IMR-90 (cell line): Measurements from ENCODE around the gene PDE6B. TPM values are rescaled to one million over a fixed set of nuclear protein-coding genes. Genes with fewer than 3 reads are reported as not detected.

ENCODE experiments used
- ATAC-seq: fragments of 200-7000 bp; cut with Tn5 transposase; 2 replicates; pipeline ENCODE4 v1.9.1; 2020; ENCODE audit warnings: low read depth, mild to moderate bottlenecking, moderate library complexity
- BruUV-seq: library from RNA; stranded (reverse); fragments of 400-500 nt; replicated peaks from 2 replicates; lab custom pipeline; 2021; lab: Mats Ljungman, UMichigan
- CTCF ChIA-PET: fragments of 300-600 bp; formaldehyde crosslinking; extraction: SDS; loops from one replicate; lab custom pipeline; 2021; ENCODE audit warnings: antibody characterized with exemption; lab: Yijun Ruan, JAX
- POLR2A ChIA-PET: fragments of 300-600 bp; sonication (Branson Sonifier 250); formaldehyde crosslinking; loops from one replicate; lab custom pipeline; 2022; ENCODE audit warnings: antibody characterized with exemption; ENCODE audit not compliant: unreplicated experiment; lab: Charles Lee
- DNase-seq: peaks from one replicate; pipeline ENCODE4 v3.0.0; 2013
- H2AFZ ChIP-seq: replicated peaks from 2 replicates; pipeline ENCODE3; 2013; ENCODE audit warnings: low read length, mild to moderate bottlenecking; ENCODE audit not compliant: poor library complexity
- H2AK5ac ChIP-seq: 2 replicates; pipeline ENCODE4 v1.6.1; 2013; ENCODE audit warnings: low read depth, low read length, inconsistent platforms
- H2AK9ac ChIP-seq: replicated peaks from 2 replicates; pipeline ENCODE3; 2013; ENCODE audit warnings: mild to moderate bottlenecking, low read depth, low read length, moderate library complexity; ENCODE audit not compliant: poor library complexity
- H2BK120ac ChIP-seq: 2 replicates; pipeline ENCODE4 v1.6.1; 2013; ENCODE audit warnings: low read depth, low read length, inconsistent platforms
- H2BK15ac ChIP-seq: 3 replicates; pipeline ENCODE4 v1.6.1; 2013; ENCODE audit warnings: low read depth, low read length, inconsistent platforms
- H2BK20ac ChIP-seq: 2 replicates; pipeline ENCODE4 v1.6.1; 2013; ENCODE audit warnings: low read depth, mild to moderate bottlenecking, inconsistent platforms, low read length, moderate library complexity
- H2BK5ac ChIP-seq: 2 replicates; pipeline ENCODE4 v1.6.1; 2013; ENCODE audit warnings: mild to moderate bottlenecking, low read depth, low read length, inconsistent platforms; ENCODE audit not compliant: poor library complexity, severe bottlenecking
- H3K14ac ChIP-seq: replicated peaks from 2 replicates; pipeline ENCODE4 v1.6.1; 2013; ENCODE audit warnings: low read depth, low read length, inconsistent platforms
- H3K18ac ChIP-seq: 2 replicates; pipeline ENCODE4 v1.6.1; 2013; ENCODE audit warnings: low read depth, low read length, control low read depth
- H3K23ac ChIP-seq: 2 replicates; pipeline ENCODE4 v1.6.1; 2013; ENCODE audit warnings: low read depth, low read length, inconsistent platforms
- H3K27ac ChIP-seq: 2 replicates; pipeline ENCODE4 v1.5.1; 2013; ENCODE audit warnings: mild to moderate bottlenecking, control low read depth, low read length; ENCODE audit not compliant: insufficient read depth
- H3K27me3 ChIP-seq: 2 replicates; pipeline ENCODE4 v1.6.1; 2013; ENCODE audit warnings: low read length; ENCODE audit not compliant: control insufficient read depth, insufficient read depth
- H3K36me3 ChIP-seq: 2 replicates; pipeline ENCODE4 v1.6.1; 2013; ENCODE audit warnings: low read length, mixed read lengths; ENCODE audit not compliant: control insufficient read depth, insufficient read depth
- H3K4ac ChIP-seq: 2 replicates; pipeline ENCODE4 v1.6.1; 2013; ENCODE audit warnings: low read depth, low read length, inconsistent platforms
- H3K4me1 ChIP-seq: 2 replicates; pipeline ENCODE4 v1.6.1; 2013; ENCODE audit warnings: low read length, mixed read lengths; ENCODE audit not compliant: control insufficient read depth, insufficient read depth
- H3K4me2 ChIP-seq: 2 replicates; pipeline ENCODE4 v1.6.1; 2013; ENCODE audit warnings: low read depth, mild to moderate bottlenecking, control low read depth, low read length, moderate library complexity
- H3K4me3 ChIP-seq: 2 replicates; pipeline ENCODE4 v1.5.1; 2013; ENCODE audit warnings: low read depth, mild to moderate bottlenecking, control low read depth, low read length, moderate library complexity; ENCODE audit not compliant: insufficient read depth
- H3K56ac ChIP-seq: 2 replicates; pipeline ENCODE4 v1.6.1; 2013; ENCODE audit warnings: low read length, inconsistent platforms; ENCODE audit not compliant: insufficient read depth; ENCODE audit errors: extremely low read depth
- H3K79me1 ChIP-seq, 2 experiments: 2 replicates each; pipeline ENCODE4 v1.6.1; 2013; ENCODE audit warnings: low read length in 2 of 2, inconsistent platforms in 1 of 2, low read depth in 1 of 2
- H3K9ac ChIP-seq: 2 replicates; pipeline ENCODE4 v1.6.1; 2013; ENCODE audit warnings: low read depth, low read length, control low read depth
- H3K9me1 ChIP-seq: 2 replicates; pipeline ENCODE4 v1.6.1; 2013; ENCODE audit warnings: low read length, inconsistent platforms; ENCODE audit not compliant: insufficient read depth
- H3K9me3 ChIP-seq: 2 replicates; pipeline ENCODE4 v1.6.1; 2013; ENCODE audit warnings: low read length; ENCODE audit not compliant: control insufficient read depth, insufficient read depth
- H4K20me1 ChIP-seq: 2 replicates; pipeline ENCODE4 v1.6.1; 2013; ENCODE audit warnings: low read length, inconsistent platforms; ENCODE audit not compliant: insufficient read depth
- H4K5ac ChIP-seq: 2 replicates; pipeline ENCODE4 v1.6.1; 2013; ENCODE audit warnings: mild to moderate bottlenecking, low read depth, low read length, control low read depth
- H4K8ac ChIP-seq, 2 experiments: 2 replicates each; pipeline ENCODE4 v1.6.1; 2013; ENCODE audit warnings: low read depth in 2 of 2, low read length in 2 of 2, control low read depth in 1 of 2, inconsistent platforms in 1 of 2
- H4K91ac ChIP-seq: 2 replicates; pipeline ENCODE4 v1.6.1; 2013; ENCODE audit warnings: low read depth, low read length, inconsistent platforms; ENCODE audit not compliant: insufficient read depth
- CTCF ChIP-seq: conservative IDR thresholded peaks from 2 replicates; pipeline ENCODE4 v1.5.1; 2012; ENCODE audit warnings: mild to moderate bottlenecking, low read depth, low read length, improper control_type of control experiment
- FOS ChIP-seq: fragments of 150-350 bp; IDR thresholded peaks from 2 replicates; pipeline ENCODE4 v1.6.1; 2016; ENCODE audit warnings: low read depth, low read length
- RFX5 ChIP-seq: IDR thresholded peaks from 2 replicates; pipeline ENCODE4 v1.8.0; 2012; ENCODE audit warnings: low read depth, mild to moderate bottlenecking, low read length, moderate library complexity
- WGBS, 2 experiments: methylation state at CpG; one replicate each; pipeline versions ENCODE4 v1.1.5 to v1.1.7; 2013; ENCODE audit warnings: missing lambda C conversion rate in 2 of 2; ENCODE audit not compliant: insufficient read length in 1 of 2; ENCODE audit errors: extremely low coverage in 2 of 2; 5-methylcytosine and 5-hydroxymethylcytosine counted together
- dilution Hi-C: fragments of 300-500 bp; cut with HindIII; formaldehyde crosslinking; loops from one replicate; pipeline ENCODE4 v1.14.3; 2018; ENCODE audit warnings: low sequenced_read_pairs; ENCODE audit not compliant: unreplicated experiment
- in situ Hi-C: fragments of 300-500 bp; cut with MboI; formaldehyde crosslinking; loops from 3 replicates; pipeline ENCODE4 v1.14.3; 2019; ENCODE audit warnings: low sequenced_read_pairs, inconsistent platforms, mixed read lengths
- intact Hi-C: fragments of 100-400 bp; cut with micrococcal nuclease; formaldehyde crosslinking; loops from 2 replicates; pipeline ENCODE4 v1.10.0; 2022
- polyA plus RNA-seq, 3 experiments: library from polyadenylated mRNA; depleted of rRNA; stranded (reverse); fragments of >200 nt; gene quantifications; 2 replicates each; pipeline ENCODE4 v1.2.3, GENCODE V29; 2012; ENCODE audit warnings: low replicate concordance in 1 of 3
- total RNA-seq: library from RNA; depleted of rRNA; stranded (reverse); fragments of >200 nt; gene quantifications from 2 replicates; pipeline ENCODE4 v1.2.3, GENCODE V29; 2012
- TF ChIP-seq, protein P1 (sequence below): fragments of 150-350 bp; IDR thresholded peaks from 2 replicates; pipeline ENCODE4 v1.6.1; 2016; ENCODE audit warnings: low read depth, mild to moderate bottlenecking, low read length, moderate library complexity, borderline replicate concordance

PDE6B gene
- total and polyA plus RNA-seq, 2 of the 4 experiments (the other 2 are of a cell fraction): under 0.01 TPM; not detected in 1

DNA sequence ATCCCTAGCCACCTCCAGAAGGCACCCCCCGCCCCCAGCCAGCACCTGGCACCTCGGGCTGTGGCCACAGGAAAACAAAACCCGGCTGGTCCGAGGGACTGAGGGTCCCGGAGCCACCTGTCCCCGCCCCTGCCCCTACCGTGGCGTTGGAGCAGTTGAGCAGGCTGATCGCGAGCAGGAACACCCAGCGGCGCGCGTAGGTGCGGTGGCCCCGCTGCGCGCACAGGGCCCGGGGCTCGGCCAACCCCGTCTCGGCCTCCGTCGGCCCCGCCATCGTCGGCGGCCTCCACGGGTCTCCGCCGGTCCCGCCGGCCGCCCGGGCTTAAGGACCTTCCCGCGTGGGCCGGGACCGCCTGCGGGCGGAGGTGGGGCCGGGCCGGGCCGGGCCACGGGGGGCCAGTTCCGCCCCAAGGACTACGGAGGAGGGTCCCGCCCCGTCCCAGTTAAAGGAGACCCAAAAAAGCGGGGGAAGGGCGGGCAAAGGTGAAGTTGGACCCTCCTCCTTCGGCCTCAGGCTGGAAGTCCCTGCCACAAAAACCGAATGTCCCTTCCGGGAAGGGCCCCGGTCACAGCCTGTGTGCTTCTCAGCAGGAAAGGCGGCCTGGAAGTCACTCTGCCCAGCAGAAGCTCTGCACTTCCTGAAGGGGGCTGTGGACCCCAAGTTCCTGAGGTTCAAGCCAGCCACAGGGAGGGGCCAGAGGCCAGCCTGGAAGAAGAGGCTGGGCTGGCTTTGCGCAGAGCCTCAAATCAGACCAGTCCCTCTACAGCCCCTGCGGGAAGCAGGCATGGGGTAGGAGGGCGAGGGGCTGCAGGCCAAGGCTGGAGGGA, 63.7 kb downstream of the PDE6B start, which contains the start of gene SLC49A3:
TSS of gene SLC49A3 (minus strand) at position 298 of the 828 bp plus-strand sequence. CDS start at position 274, 24 bp downstream.
- Histone ChIP-seq H4K5ac (peak within 1 kb of the TSS; percentile 72; the same call in 1 of the 2 replicates), H2BK120ac (peak within 1 kb of the TSS; percentile 60; the same call in 1 of the 2 replicates), H4K8ac (peak within 1 kb of the TSS in 1 of 2 experiments; percentile 77; a peak in 2 of 4 replicates), H3K4ac (peak within 1 kb of the TSS; percentile 49), H3K79me1 (peaks cover 0 to 4% of the 10 kb centered on the region in 2 experiments; a peak in 1 of 4 replicates), H2AK5ac (peak within 1 kb of the TSS; percentile 65), H2BK20ac (peak within 1 kb of the TSS; percentile 71; the same call in 1 of the 2 replicates), H3K56ac (no peak within 1 kb of the TSS), H2BK15ac (no peak within 1 kb of the TSS), H3K4me3 (no peak within 1 kb of the TSS), H4K20me1 (no peaks in the 10 kb centered on the region), H3K9me1 (peaks cover 9% of the 10 kb centered on the region), H3K9me3 (no peaks in the 10 kb centered on the region), H2BK5ac (peak within 1 kb of the TSS; percentile 89), H4K91ac (0 out of 2 replicates have a peak within 1 kb of the TSS, but pooled peaks have one; percentile 78), H3K4me2 (no peak within 1 kb of the TSS), H3K36me3 (no peaks in the 10 kb centered on the region), H3K18ac (no peak within 1 kb of the TSS), H3K27me3 (peaks cover 11% of the 10 kb centered on the region), H3K14ac (peak within 1 kb of the TSS; percentile 94), H3K4me1 (peaks cover 12% of the 10 kb centered on the region), H3K23ac (peak within 1 kb of the TSS; percentile 37; the same call in 1 of the 2 replicates), H3K9ac (no peak within 1 kb of the TSS), H2AK9ac (peak within 1 kb of the TSS; percentile 97), H2AFZ (peak within 1 kb of the TSS; percentile 72), H3K27ac (no peak within 1 kb of the TSS; the same call in 1 of the 2 replicates)
- ChIA-PET CTCF (interaction anchor here (0.6 kb wide), 1 partner anchor 1009 kb away, joined by 6 read pairs; no protein-coding TSS in a partner anchor), POLR2A (no interaction called here)
- 33% methylated on average over 25 of the region's 59 CpGs; no CpG with 5 or more reads in 1 of the 2 experiments for WGBS, 2 experiments
- in situ Hi-C loops (no loop called here), intact Hi-C loops (no loop called here), dilution Hi-C loops (no loop called here)
- DNase-seq (no peak), ATAC-seq (no peak)
- TF ChIP-seq RFX5 (no peak), CTCF (no peak), FOS (no peak)
- TF ChIP-seq, protein P1, sequence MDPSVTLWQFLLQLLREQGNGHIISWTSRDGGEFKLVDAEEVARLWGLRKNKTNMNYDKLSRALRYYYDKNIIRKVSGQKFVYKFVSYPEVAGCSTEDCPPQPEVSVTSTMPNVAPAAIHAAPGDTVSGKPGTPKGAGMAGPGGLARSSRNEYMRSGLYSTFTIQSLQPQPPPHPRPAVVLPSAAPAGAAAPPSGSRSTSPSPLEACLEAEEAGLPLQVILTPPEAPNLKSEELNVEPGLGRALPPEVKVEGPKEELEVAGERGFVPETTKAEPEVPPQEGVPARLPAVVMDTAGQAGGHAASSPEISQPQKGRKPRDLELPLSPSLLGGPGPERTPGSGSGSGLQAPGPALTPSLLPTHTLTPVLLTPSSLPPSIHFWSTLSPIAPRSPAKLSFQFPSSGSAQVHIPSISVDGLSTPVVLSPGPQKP: no peak
- BruUV-seq: no TSS peak
